GM12801 (cell line): ENCODE measurements around the gene OSBPL10.

Experiments
- TF ChIP-seq, protein P1 (sequence below): IDR thresholded peaks from one replicate; pipeline ENCODE4 v1.5.1; 2011; ENCODE audit warnings: control low read depth; ENCODE audit not compliant: insufficient read length; ENCODE audit errors: extremely low read depth

OSBPL10 gene

GRCh38 chr3:31836131-31837075 is 144.7 kb downstream of the OSBPL10 start:
- TF ChIP-seq, protein P1, sequence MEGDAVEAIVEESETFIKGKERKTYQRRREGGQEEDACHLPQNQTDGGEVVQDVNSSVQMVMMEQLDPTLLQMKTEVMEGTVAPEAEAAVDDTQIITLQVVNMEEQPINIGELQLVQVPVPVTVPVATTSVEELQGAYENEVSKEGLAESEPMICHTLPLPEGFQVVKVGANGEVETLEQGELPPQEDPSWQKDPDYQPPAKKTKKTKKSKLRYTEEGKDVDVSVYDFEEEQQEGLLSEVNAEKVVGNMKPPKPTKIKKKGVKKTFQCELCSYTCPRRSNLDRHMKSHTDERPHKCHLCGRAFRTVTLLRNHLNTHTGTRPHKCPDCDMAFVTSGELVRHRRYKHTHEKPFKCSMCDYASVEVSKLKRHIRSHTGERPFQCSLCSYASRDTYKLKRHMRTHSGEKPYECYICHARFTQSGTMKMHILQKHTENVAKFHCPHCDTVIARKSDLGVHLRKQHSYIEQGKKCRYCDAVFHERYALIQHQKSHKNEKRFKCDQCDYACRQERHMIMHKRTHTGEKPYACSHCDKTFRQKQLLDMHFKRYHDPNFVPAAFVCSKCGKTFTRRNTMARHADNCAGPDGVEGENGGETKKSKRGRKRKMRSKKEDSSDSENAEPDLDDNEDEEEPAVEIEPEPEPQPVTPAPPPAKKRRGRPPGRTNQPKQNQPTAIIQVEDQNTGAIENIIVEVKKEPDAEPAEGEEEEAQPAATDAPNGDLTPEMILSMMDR, result no peak

GRCh38 chr3:31833391-31834190 is 147.5 kb downstream of the OSBPL10 start:
- TF ChIP-seq, protein P1, result no peak

GRCh38 chr3:31832551-31832950 is 148.5 kb downstream of the OSBPL10 start:
- TF ChIP-seq, protein P1, result no peak

GRCh38 chr3:31831591-31831990 is 149.5 kb downstream of the OSBPL10 start:
- TF ChIP-seq, protein P1, result no peak

GRCh38 chr3:31829826-31830426 is 151.1 kb downstream of the OSBPL10 start:
- TF ChIP-seq, protein P1, result no peak

GRCh38 chr3:31829010-31829409 is 152.1 kb downstream of the OSBPL10 start:
- TF ChIP-seq, protein P1, result no peak

GRCh38 chr3:31828007-31828406 is 153.1 kb downstream of the OSBPL10 start:
- TF ChIP-seq, protein P1, result no peak
